Measurements from ENCODE around the gene ADAMTS10. TPM values are rescaled to one million over a fixed set of nuclear protein-coding genes. Genes with fewer than 3 reads are reported as not detected.

ADAMTS10 gene
- total RNA-seq, 4 donors from 2014 or later, result 16.7 to 46.7 (median 22.5) TPM

GRCh38 chr19:8595651-8596050 is 14.9 kb downstream of the ADAMTS10 start:
- DNase-seq (ENCODE audit: low spot score) (no peak), ATAC-seq (ENCODE audit: low FRiP score) (no peak)
- no peak for TF ChIP-seq CTCF (IDR thresholded peaks at IDR 0.05)

- DNase-seq (ENCODE audit: low spot score) (no peak), ATAC-seq (ENCODE audit: low FRiP score) (no peak)
- TF ChIP-seq CTCF (IDR thresholded peaks at IDR 0.05), result no peak
Observed at GRCh38 chr19:8593931-8594330, 16.6 kb downstream of the ADAMTS10 start.

GRCh38 chr19:8592231-8593009 is 18.1 kb downstream of the ADAMTS10 start:
- no peak for TF ChIP-seq CTCF (IDR thresholded peaks at IDR 0.05)
- DNase-seq (ENCODE audit: low spot score) (peak; percentile 100), ATAC-seq (ENCODE audit: low FRiP score) (peak; percentile 93)

- no peak for TF ChIP-seq CTCF (IDR thresholded peaks at IDR 0.05)
- DNase-seq (ENCODE audit: low spot score) (no peak), ATAC-seq (ENCODE audit: low FRiP score) (no peak)
Observed at GRCh38 chr19:8589177-8589714, 21.3 kb downstream of the ADAMTS10 start.

- peak; percentile 12 for ATAC-seq (ENCODE audit: low FRiP score)
- TF ChIP-seq CTCF (IDR thresholded peaks at IDR 0.05), result no peak
- peak; percentile 29 for DNase-seq (ENCODE audit: low spot score)
Observed at GRCh38 chr19:8585894-8586750, 24.4 kb downstream of the ADAMTS10 start.

GRCh38 chr19:8584965-8585893 is 25.3 kb downstream of the ADAMTS10 start:
- peak; percentile 25 for ATAC-seq (ENCODE audit: low FRiP score)
- no peak for TF ChIP-seq CTCF (IDR thresholded peaks at IDR 0.05)
- no peak for DNase-seq (ENCODE audit: low spot score)

Data from omental fat pad (tissue), 4 donors.